ENCODE results near the gene INHBB.

GRCh38 chr2:120371969-120372625 is 26.2 kb downstream of the INHBB start:
- TF ChIP-seq ZFX (IDR thresholded peaks at IDR 0.05): no peak
- TF ChIP-seq TCF7L2 (IDR thresholded peaks at IDR 0.05; ENCODE audit: borderline replicate concordance, extremely low read depth, insufficient read depth, insufficient read length): no peak
- no peak for TF ChIP-seq CTCF (IDR thresholded peaks at IDR 0.05 in 2 of 3, conservative IDR thresholded peaks at IDR 0.05 in 1 of 3; ENCODE audit: borderline replicate concordance in 1 of 3, insufficient read depth in 1 of 3, low read depth in 2 of 3, low read length in 2 of 3)
- TF ChIP-seq POLR2A (IDR thresholded peaks at IDR 0.05; ENCODE audit: borderline replicate concordance, extremely low read depth, insufficient read depth, insufficient read length): no peak
- TF ChIP-seq MAX (IDR thresholded peaks at IDR 0.05): no peak
- TF ChIP-seq POLR2AphosphoS5 (IDR thresholded peaks at IDR 0.05; ENCODE audit: low read depth, low read length): no peak
- TF ChIP-seq RAD21 (IDR thresholded peaks at IDR 0.05; ENCODE audit: low read depth): no peak
- no peak for TF ChIP-seq CEBPB (IDR thresholded peaks at IDR 0.05; ENCODE audit: low read depth)

Data from HCT116 (cell line).